Smooth muscle cell (in vitro differentiated cells): ENCODE data around the gene SELL. TPM values are rescaled to one million over a fixed set of nuclear protein-coding genes. Genes with fewer than 3 reads are reported as not detected.

Experiments used
- DNase-seq: peaks from one replicate; lab custom pipeline; 2025; ENCODE audit not compliant: unreplicated experiment; lab: John Stamatoyannopoulos, UW
- H2AFZ ChIP-seq: fragments of 200-600 bp; sonication (generic); 2 replicates; pipeline ENCODE4 v1.6.0; 2016; ENCODE audit warnings: antibody characterized with exemption, low read depth, mild to moderate bottlenecking
- H3F3A ChIP-seq: fragments of 200-600 bp; sonication (generic); 2 replicates; pipeline ENCODE4 v1.6.0; 2017; ENCODE audit warnings: antibody characterized with exemption, low read depth
- H3K27ac ChIP-seq: fragments of 200-600 bp; sonication (generic); 2 replicates; pipeline ENCODE4 v1.5.1; 2016; ENCODE audit warnings: low read depth, mild to moderate bottlenecking
- H3K27me3 ChIP-seq: fragments of 200-600 bp; sonication (generic); 2 replicates; pipeline ENCODE4 v1.6.1; 2016; ENCODE audit warnings: low read depth, mild to moderate bottlenecking
- H3K36me3 ChIP-seq: fragments of 200-600 bp; sonication (generic); 2 replicates; pipeline ENCODE4 v1.5.1; 2016; ENCODE audit warnings: low read depth
- H3K4me1 ChIP-seq: fragments of 200-600 bp; sonication (generic); 2 replicates; pipeline ENCODE4 v1.5.1; 2016; ENCODE audit warnings: low read depth
- H3K4me2 ChIP-seq: fragments of 200-600 bp; sonication (generic); 2 replicates; pipeline ENCODE4 v1.6.0; 2016; ENCODE audit warnings: mild to moderate bottlenecking
- H3K4me3 ChIP-seq: fragments of 200-600 bp; sonication (generic); 2 replicates; pipeline ENCODE4 v1.5.1; 2016; ENCODE audit warnings: mild to moderate bottlenecking
- H3K79me2 ChIP-seq: fragments of 200-600 bp; sonication (generic); 2 replicates; pipeline ENCODE4 v1.6.0; 2016; ENCODE audit warnings: low read depth, mild to moderate bottlenecking
- H3K9ac ChIP-seq: fragments of 200-600 bp; sonication (generic); 2 replicates; pipeline ENCODE4 v1.6.0; 2016; ENCODE audit warnings: low read depth
- H3K9me3 ChIP-seq: fragments of 200-600 bp; sonication (generic); replicated peaks from 2 replicates; pipeline ENCODE4 v1.5.1; 2016; ENCODE audit warnings: low read depth
- H4K20me1 ChIP-seq: fragments of 200-600 bp; sonication (generic); 2 replicates; pipeline ENCODE4 v1.6.0; 2016; ENCODE audit warnings: low read depth
- CTCF ChIP-seq: fragments of 200-600 bp; sonication (generic); IDR thresholded peaks from 2 replicates; pipeline ENCODE4 v1.5.1; 2017; ENCODE audit warnings: borderline replicate concordance, mild to moderate bottlenecking, antibody characterized with exemption; ENCODE audit not compliant: insufficient read depth, poor library complexity, severe bottlenecking
- WGBS: methylation state at CpG from one replicate; pipeline ENCODE4 v1.1.7; 2016; ENCODE audit warnings: low lambda C conversion rate; 5-methylcytosine and 5-hydroxymethylcytosine counted together
- polyA plus RNA-seq: library from polyadenylated mRNA; unstranded; fragments of >200 nt; fragmentation: Nextera tagmentation; extraction: Ambion mirVana; gene quantifications from 2 replicates; pipeline ENCODE4 v1.2.1, GENCODE V29; 2016
- total RNA-seq: library from RNA; depleted of rRNA; stranded (reverse); fragments of >200 nt; gene quantifications from 2 replicates; pipeline ENCODE4 v1.2.3, GENCODE V29; 2014

Gene SELL
- total and polyA plus RNA-seq, 2 experiments from 2014 or later = 0.41 to 1.4 TPM

DNA sequence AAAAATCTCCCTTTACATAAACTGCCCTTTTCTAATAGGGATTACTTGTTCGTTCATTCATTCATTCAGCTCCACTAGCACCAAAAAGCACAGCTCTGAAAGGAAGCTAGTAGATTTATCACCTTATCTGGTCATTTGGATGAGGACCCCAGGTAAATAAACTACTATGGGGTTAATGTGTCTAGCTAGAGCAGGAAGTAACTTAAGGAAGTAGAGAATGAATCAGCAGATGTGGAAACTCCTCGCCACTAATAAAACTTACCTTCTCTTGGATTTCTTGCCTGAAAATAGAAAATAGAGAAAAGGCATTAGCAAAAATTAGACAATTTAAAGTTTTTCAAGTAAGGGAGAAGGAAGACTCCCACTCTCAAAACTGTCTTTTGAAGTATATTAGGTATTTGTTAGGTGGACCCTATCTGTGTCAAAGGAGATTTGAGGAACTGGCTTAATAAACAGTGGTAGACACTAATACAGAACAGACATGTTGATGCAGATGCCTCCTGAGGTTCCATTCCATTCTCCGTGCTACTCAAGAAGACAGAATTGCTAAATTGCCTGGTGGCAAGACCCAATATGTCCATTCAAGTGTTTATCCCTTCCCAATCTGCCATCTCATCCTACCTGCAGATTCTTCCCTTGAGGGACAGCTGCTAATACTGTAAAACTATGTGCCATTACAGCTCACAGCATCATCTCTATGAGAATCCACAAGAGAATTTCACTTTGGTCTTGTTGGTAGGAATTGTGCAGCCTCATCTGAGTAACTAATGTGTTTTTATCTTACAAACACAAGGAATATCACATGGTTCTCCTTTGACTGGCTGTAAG lies 14.9 kb downstream of the SELL start:
- no peak for TF ChIP-seq CTCF
- Histone ChIP-seq H3K27me3 (no peaks in the 10 kb centered on the region), H2AFZ (no peak overlapping the region), H3K4me1 (no peaks in the 10 kb centered on the region), H4K20me1 (no peaks in the 10 kb centered on the region), H3K4me2 (no peak overlapping the region), H3F3A (no peaks in the 10 kb centered on the region), H3K27ac (no peak overlapping the region), H3K36me3 (no peaks in the 10 kb centered on the region), H3K79me2 (no peaks in the 10 kb centered on the region), H3K9ac (no peak overlapping the region), H3K4me3 (no peak overlapping the region), H3K9me3 (no peaks in the 10 kb centered on the region)
- DNase-seq = no peak
- 88% methylated on average over 3 of the region's 3 CpGs for WGBS

DNA sequence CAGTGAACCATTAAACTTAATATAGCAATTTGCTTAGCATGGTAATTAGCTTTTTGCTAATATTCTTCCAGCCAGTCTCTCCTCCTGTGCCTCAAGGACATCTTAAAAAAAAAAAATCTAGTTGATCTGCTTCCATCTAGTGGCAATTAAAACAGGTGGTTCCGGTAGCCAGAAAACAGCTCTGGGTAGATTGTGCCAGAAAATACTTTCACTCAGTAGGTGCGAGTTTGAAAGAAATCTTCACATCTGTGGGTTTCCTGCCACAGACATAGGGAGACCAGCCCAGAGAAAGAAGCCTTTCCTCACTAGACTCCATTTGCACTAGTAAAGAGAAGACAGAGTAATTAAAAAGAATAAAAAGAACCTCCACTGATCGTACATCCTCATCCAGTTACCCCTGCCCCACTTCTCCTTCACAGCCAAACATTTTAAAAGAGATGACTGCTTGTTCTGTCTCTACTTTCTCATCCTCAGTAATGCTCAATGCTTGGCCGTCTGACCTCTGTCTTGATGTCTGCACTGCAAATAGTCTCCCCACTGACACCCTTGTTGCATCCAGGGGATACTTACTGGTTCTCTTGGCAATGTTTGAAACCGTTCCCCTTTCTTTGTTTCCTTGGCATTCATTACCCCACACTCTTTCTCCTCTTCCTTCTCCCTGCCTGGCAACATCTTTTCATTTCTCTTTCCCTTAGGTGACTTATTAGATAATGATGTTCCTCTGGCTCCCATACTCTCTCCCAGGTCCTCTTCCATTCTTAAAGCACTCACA lies 16.9 kb downstream of the SELL start:
- 81% methylated on average over 5 of the region's 5 CpGs for WGBS
- Histone ChIP-seq H3F3A (no peaks in the 10 kb centered on the region), H3K27ac (no peak overlapping the region), H3K36me3 (no peaks in the 10 kb centered on the region), H3K27me3 (no peaks in the 10 kb centered on the region), H3K4me3 (no peak overlapping the region), H2AFZ (no peak overlapping the region), H3K4me1 (no peaks in the 10 kb centered on the region), H3K9ac (no peak overlapping the region), H4K20me1 (no peaks in the 10 kb centered on the region), H3K4me2 (no peak overlapping the region), H3K9me3 (no peaks in the 10 kb centered on the region), H3K79me2 (no peaks in the 10 kb centered on the region)
- no peak for TF ChIP-seq CTCF
- no peak for DNase-seq

- H3K27ac ChIP-seq = no peak overlapping the region
- H3K27me3 ChIP-seq = no peaks in the 10 kb centered on the region
- no peak for TF ChIP-seq CTCF
- H4K20me1 ChIP-seq = no peaks in the 10 kb centered on the region
- no peak overlapping the region for H3K4me3 ChIP-seq
- WGBS = 94% methylated on average over 4 of the region's 4 CpGs
- DNase-seq = no peak
- H3K9ac ChIP-seq = no peak overlapping the region
- no peaks in the 10 kb centered on the region for H3K36me3 ChIP-seq
- H3K9me3 ChIP-seq = no peaks in the 10 kb centered on the region
- H3F3A ChIP-seq = no peaks in the 10 kb centered on the region
- no peaks in the 10 kb centered on the region for H3K79me2 ChIP-seq
- H3K4me2 ChIP-seq = no peak overlapping the region
- H2AFZ ChIP-seq = no peak overlapping the region
- H3K4me1 ChIP-seq = no peaks in the 10 kb centered on the region
Observed at GRCh38 chr1:169692756-169693460, 18.5 kb downstream of the SELL start.
